HEK293 (cell line): Measurements from ENCODE around the gene COX7A2.

ENCODE experiments used
- BCL11A ChIP-seq: fragments of 450-650 bp; formaldehyde crosslinking; IDR thresholded peaks from 2 replicates; pipeline ENCODE4 v1.5.1; 2016; ENCODE audit warnings: low read depth, missing biosample characterization, missing genetic modification characterization
- BCL11B ChIP-seq: fragments of 450-650 bp; formaldehyde crosslinking; IDR thresholded peaks from 2 replicates; pipeline ENCODE4 v1.5.1; 2016; ENCODE audit warnings: low read depth, missing biosample characterization, missing genetic modification characterization
- EGR2 ChIP-seq: fragments of 450-650 bp; formaldehyde crosslinking; IDR thresholded peaks from 2 replicates; pipeline ENCODE4 v1.5.1; 2016; ENCODE audit warnings: low read depth, missing biosample characterization, missing genetic modification characterization
- KLF7 ChIP-seq: fragments of 450-650 bp; formaldehyde crosslinking; IDR thresholded peaks from 2 replicates; pipeline ENCODE4 v1.5.1; 2016; ENCODE audit warnings: missing biosample characterization, missing genetic modification characterization, borderline replicate concordance
- MYNN ChIP-seq: fragments of 450-650 bp; formaldehyde crosslinking; IDR thresholded peaks from 2 replicates; pipeline ENCODE4 v1.5.1; 2016; ENCODE audit warnings: missing biosample characterization, missing genetic modification characterization, borderline replicate concordance
- OSR2 ChIP-seq: fragments of 450-650 bp; formaldehyde crosslinking; IDR thresholded peaks from 2 replicates; pipeline ENCODE4 v1.5.1; 2016; ENCODE audit warnings: missing biosample characterization, missing genetic modification characterization
- RBAK ChIP-seq: fragments of 450-650 bp; formaldehyde crosslinking; IDR thresholded peaks from 2 replicates; pipeline ENCODE4 v1.5.1; 2016; ENCODE audit warnings: missing biosample characterization, missing genetic modification characterization
- TCF7L2 ChIP-seq: IDR thresholded peaks from 2 replicates; pipeline ENCODE4 v1.6.1; 2011; ENCODE audit warnings: low read depth, mild to moderate bottlenecking, inconsistent platforms, low read length, moderate library complexity, borderline replicate concordance
- YY1 ChIP-seq: fragments of 450-650 bp; formaldehyde crosslinking; IDR thresholded peaks from 2 replicates; pipeline ENCODE4 v1.5.1; 2018; ENCODE audit warnings: missing biosample characterization, missing genetic modification characterization
- ZBTB44 ChIP-seq: fragments of 450-650 bp; IDR thresholded peaks from 2 replicates; pipeline ENCODE4 v1.5.1; 2018; ENCODE audit warnings: missing biosample characterization, mild to moderate bottlenecking, missing genetic modification characterization
- ZEB2 ChIP-seq: fragments of 450-650 bp; formaldehyde crosslinking; IDR thresholded peaks from 2 replicates; pipeline ENCODE4 v1.5.1; 2016; ENCODE audit warnings: missing biosample characterization, missing genetic modification characterization
- ZFHX2 ChIP-seq: fragments of 450-650 bp; formaldehyde crosslinking; conservative IDR thresholded peaks from 2 replicates; pipeline ENCODE4 v1.5.1; 2016; ENCODE audit warnings: missing biosample characterization, missing genetic modification characterization
- ZNF23 ChIP-seq: fragments of 450-650 bp; formaldehyde crosslinking; IDR thresholded peaks from 2 replicates; pipeline ENCODE4 v1.5.1; 2016; ENCODE audit warnings: missing biosample characterization, missing genetic modification characterization, borderline replicate concordance
- ZNF280C ChIP-seq: fragments of 450-650 bp; formaldehyde crosslinking; IDR thresholded peaks from 2 replicates; pipeline ENCODE4 v1.5.1; 2016; ENCODE audit warnings: missing biosample characterization, missing genetic modification characterization
- ZNF292 ChIP-seq: fragments of 450-650 bp; formaldehyde crosslinking; IDR thresholded peaks from 2 replicates; pipeline ENCODE4 v1.5.1; 2016; ENCODE audit warnings: low read depth, missing biosample characterization, missing genetic modification characterization, borderline replicate concordance
- ZNF302 ChIP-seq: fragments of 450-650 bp; formaldehyde crosslinking; IDR thresholded peaks from 2 replicates; pipeline ENCODE4 v1.5.1; 2016; ENCODE audit warnings: missing biosample characterization, missing genetic modification characterization, low read depth
- ZNF350 ChIP-seq: fragments of 450-650 bp; formaldehyde crosslinking; IDR thresholded peaks from 2 replicates; pipeline ENCODE4 v1.5.0; 2017; ENCODE audit warnings: missing biosample characterization, mild to moderate bottlenecking, missing genetic modification characterization
- ZNF354C ChIP-seq: fragments of 450-650 bp; formaldehyde crosslinking; IDR thresholded peaks from 2 replicates; pipeline ENCODE4 v1.5.1; 2016; ENCODE audit warnings: missing biosample characterization, missing genetic modification characterization, low read depth, borderline replicate concordance
- ZNF394 ChIP-seq: fragments of 450-650 bp; formaldehyde crosslinking; IDR thresholded peaks from 2 replicates; pipeline ENCODE4 v1.5.1; 2016; ENCODE audit warnings: missing biosample characterization, missing genetic modification characterization, mild to moderate bottlenecking, moderate library complexity, borderline replicate concordance
- ZNF513 ChIP-seq: fragments of 450-650 bp; IDR thresholded peaks from 2 replicates; pipeline ENCODE4 v1.5.1; 2018; ENCODE audit warnings: missing biosample characterization, missing genetic modification characterization
- ZNF514 ChIP-seq: fragments of 450-650 bp; formaldehyde crosslinking; IDR thresholded peaks from 2 replicates; pipeline ENCODE4 v1.5.1; 2016; ENCODE audit warnings: missing biosample characterization, missing genetic modification characterization
- ZNF544 ChIP-seq: fragments of 450-650 bp; formaldehyde crosslinking; IDR thresholded peaks from 2 replicates; pipeline ENCODE4 v1.5.0; 2017; ENCODE audit warnings: missing biosample characterization, missing genetic modification characterization
- ZNF549 ChIP-seq: fragments of 450-650 bp; IDR thresholded peaks from 2 replicates; pipeline ENCODE4 v1.5.1; 2018; ENCODE audit warnings: missing biosample characterization, missing genetic modification characterization, mild to moderate bottlenecking, inconsistent platforms, moderate library complexity
- ZNF555 ChIP-seq: fragments of 450-650 bp; formaldehyde crosslinking; conservative IDR thresholded peaks from 2 replicates; pipeline ENCODE4 v1.5.1; 2017; ENCODE audit warnings: missing biosample characterization, mild to moderate bottlenecking, missing genetic modification characterization, inconsistent platforms
- ZNF571 ChIP-seq: fragments of 450-650 bp; formaldehyde crosslinking; IDR thresholded peaks from 2 replicates; pipeline ENCODE4 v1.5.0; 2017; ENCODE audit warnings: missing biosample characterization, missing genetic modification characterization
- ZNF585B ChIP-seq: fragments of 450-650 bp; formaldehyde crosslinking; IDR thresholded peaks from 2 replicates; pipeline ENCODE4 v1.5.1; 2016; ENCODE audit warnings: missing biosample characterization, missing genetic modification characterization
- ZNF600 ChIP-seq: fragments of 450-650 bp; formaldehyde crosslinking; IDR thresholded peaks from 2 replicates; pipeline ENCODE4 v1.5.1; 2016; ENCODE audit warnings: missing biosample characterization, missing genetic modification characterization
- ZNF670 ChIP-seq: fragments of 450-650 bp; formaldehyde crosslinking; IDR thresholded peaks from 2 replicates; pipeline ENCODE4 v1.5.1; 2016; ENCODE audit warnings: missing biosample characterization, missing genetic modification characterization, low read depth
- ZNF747 ChIP-seq: fragments of 450-650 bp; formaldehyde crosslinking; IDR thresholded peaks from 2 replicates; pipeline ENCODE4 v1.5.1; 2016; ENCODE audit warnings: missing biosample characterization, missing genetic modification characterization
- ZNF785 ChIP-seq: fragments of 450-650 bp; formaldehyde crosslinking; IDR thresholded peaks from 2 replicates; pipeline ENCODE4 v1.5.1; 2016; ENCODE audit warnings: missing biosample characterization, missing genetic modification characterization
- ZSCAN18 ChIP-seq: fragments of 450-650 bp; formaldehyde crosslinking; IDR thresholded peaks from 2 replicates; pipeline ENCODE4 v1.5.1; 2016; ENCODE audit warnings: missing biosample characterization, missing genetic modification characterization
- ZSCAN5A ChIP-seq: fragments of 450-650 bp; formaldehyde crosslinking; IDR thresholded peaks from 2 replicates; pipeline ENCODE4 v1.5.1; 2016; ENCODE audit warnings: missing biosample characterization, missing genetic modification characterization

Gene COX7A2

GRCh38 chr6:75284632-75285282, 41.2 kb upstream of the COX7A2 start, which contains the start of gene TMEM30A (continued):
- TF ChIP-seq ZBTB44 (tag by site-specific recombination) (peak; percentile 28; the same call in 1 of the 2 replicates), ZNF670 (tag by site-specific recombination) (no peak), ZNF747 (tag by site-specific recombination) (no peak), MYNN (no peak), YY1 (tag by site-specific recombination) (no peak), ZSCAN5A (tag by site-specific recombination) (peak; percentile 32; the same call in 1 of the 2 replicates), ZNF394 (tag by site-specific recombination) (peak; percentile 74; the same call in 1 of the 2 replicates), ZNF302 (no peak), ZNF350 (tag by site-specific recombination) (no peak), ZFHX2 (tag by site-specific recombination) (no peak), RBAK (no peak), ZEB2 (peak; percentile 83), ZNF600 (no peak; the same call in 1 of the 2 replicates), BCL11A (no peak), ZNF23 (no peak), BCL11B (tag by site-specific recombination) (no peak), ZNF513 (tag by site-specific recombination) (no peak), ZSCAN18 (tag by site-specific recombination) (no peak), ZNF514 (tag by site-specific recombination) (no peak), ZNF585B (tag by site-specific recombination) (no peak), TCF7L2 (no peak), ZNF549 (tag by site-specific recombination) (no peak), OSR2 (tag by site-specific recombination) (no peak), ZNF292 (tag by site-specific recombination) (no peak), ZNF571 (tag by site-specific recombination) (no peak), ZNF544 (tag by site-specific recombination) (no peak), KLF7 (tag by site-specific recombination) (no peak), ZNF280C (no peak), ZNF555 (tag by site-specific recombination) (no peak), ZNF785 (no peak), ZNF354C (tag by site-specific recombination) (no peak), EGR2 (tag by site-specific recombination) (no peak)
